ENCODE measurements around the gene ABL2.
A peak's percentile ranks its signal among the peaks of the same experiment; 100 is the strongest.
"Not testable (repeated sequence)": the region's sequence is repeated elsewhere in the genome, so short reads cannot be mapped to it uniquely, and the experiment has no call there.

Gene ABL2

DNA sequence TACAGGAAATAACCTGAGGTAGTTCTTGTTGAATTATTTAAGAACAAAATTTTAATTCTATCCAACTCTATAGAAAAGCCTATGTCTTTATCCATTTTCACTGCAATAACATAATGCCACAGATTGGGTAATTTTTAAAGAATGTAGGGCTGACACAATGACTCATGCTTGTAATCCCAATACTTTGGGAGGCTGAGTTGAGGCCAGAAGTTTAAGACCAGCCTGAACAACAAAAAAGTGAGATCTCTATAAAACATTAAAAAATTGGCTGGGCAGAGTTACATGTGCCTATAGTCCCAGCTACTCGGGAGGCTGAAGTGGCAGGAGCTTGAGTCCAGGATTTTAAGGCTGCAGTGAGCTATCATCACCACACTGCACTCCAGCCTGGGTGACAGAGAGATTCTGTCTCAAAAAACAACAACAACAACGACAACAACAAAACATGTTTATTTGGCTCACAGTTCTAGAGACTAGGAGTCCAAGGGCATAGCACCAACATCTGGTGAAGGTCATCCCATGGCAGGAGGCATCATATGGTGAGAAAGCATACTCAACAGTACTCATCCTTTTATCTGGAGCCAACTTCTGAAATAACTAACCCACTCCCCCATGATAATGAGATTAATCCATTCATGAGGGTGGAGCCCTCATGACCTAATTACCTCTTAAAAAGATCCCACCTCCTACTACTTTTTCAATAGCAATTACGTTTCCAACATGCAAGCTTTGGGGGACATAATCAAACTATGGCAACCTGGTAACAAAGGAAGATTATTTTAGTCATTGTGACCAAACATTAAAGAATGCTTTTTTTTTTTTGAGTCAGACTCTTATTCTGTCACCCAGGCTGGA is 59.6 kb downstream of the ABL2 start:
- peak; percentile 13 for DNase-seq (ENCODE audit: low spot score)

DNA sequence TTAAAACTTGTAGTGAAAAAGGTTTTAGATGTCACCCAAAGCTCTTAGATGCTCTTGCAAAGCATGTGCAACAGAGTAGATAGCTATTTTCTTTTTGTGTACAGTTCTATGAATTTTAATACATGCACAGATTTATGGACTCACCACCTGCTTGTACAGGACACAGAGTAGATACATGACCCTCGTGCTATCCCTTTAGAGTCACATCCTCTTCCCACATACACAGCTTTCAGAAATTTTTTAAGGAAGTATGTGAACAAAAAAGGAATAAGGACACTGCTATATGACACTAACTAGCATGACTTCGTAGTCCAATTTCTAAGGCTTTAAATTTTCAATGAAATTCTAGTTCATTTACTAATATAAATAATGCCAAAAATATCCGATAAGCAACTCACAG is 60.9 kb downstream of the ABL2 start:
- no peak for DNase-seq (ENCODE audit: low spot score)

DNA sequence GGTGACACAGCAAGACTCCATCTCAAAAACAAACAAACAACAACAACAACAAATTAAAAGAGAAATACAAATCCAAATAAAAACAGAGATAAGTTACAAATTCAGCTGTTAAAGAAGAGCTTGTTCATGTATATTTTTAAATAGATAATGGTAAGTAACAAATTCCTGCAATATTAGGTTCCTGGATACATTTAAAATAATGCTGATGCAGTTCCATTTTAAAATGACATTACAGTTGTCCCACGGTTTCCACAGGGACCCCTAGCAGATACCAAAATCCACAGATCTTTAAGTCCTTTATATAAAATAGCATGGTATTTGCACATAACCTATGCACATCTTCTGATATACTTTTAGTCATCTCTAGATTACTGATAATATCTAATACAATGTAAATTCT is 61.5 kb downstream of the ABL2 start:
- no peak for DNase-seq (ENCODE audit: low spot score)

DNA sequence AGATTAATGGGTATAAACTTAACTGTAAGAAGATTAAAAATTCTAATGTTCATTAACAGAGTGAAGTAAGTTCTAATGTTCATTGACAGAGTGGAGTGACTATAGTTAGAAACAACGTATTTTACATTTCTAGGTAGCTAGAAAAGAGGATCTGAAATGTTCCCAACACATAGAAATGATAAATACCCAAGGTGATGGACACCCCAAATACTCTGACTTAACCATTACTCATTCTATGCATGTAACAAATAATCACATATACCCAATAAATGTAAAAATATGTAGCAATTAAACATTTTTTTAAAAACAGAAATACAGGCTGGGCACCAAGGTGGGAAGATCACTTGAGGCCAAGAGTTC is 62.1 kb downstream of the ABL2 start:
- DNase-seq (ENCODE audit: low spot score): no peak

DNA sequence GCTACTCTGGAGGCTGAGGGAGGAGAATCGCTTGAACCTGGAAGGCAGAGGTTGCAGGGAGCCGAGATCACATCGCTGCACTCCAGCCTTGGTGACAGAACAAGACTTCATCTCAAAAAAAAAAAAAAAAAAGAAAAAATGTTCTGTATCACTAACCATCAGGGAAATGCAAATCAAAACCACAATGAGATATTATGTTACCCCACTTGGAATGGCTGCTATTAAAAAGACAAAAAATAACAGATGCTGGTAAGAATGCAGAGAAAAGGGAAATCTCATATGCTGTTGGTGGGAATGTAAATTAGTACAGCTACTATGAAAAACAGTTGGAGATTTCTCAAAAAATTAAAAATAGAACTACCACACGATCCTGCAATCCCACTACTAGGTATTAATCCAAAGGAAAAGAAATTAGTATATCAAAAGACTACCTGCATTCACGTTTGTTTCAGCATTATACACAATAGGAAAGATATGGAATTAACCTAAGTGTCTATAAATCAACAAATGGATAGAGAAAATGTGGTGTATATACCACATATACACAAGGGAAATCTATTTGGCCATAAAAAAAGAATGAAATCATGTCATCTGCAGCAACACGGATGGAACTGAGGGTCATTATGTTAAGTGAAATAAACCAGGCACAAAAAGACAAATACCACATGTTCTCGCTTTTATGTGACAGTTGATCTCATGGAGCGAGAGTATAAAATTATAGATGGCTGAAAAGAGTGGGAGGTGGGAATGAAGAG is 62.6 kb downstream of the ABL2 start:
- DNase-seq (ENCODE audit: low spot score): no peak

DNA sequence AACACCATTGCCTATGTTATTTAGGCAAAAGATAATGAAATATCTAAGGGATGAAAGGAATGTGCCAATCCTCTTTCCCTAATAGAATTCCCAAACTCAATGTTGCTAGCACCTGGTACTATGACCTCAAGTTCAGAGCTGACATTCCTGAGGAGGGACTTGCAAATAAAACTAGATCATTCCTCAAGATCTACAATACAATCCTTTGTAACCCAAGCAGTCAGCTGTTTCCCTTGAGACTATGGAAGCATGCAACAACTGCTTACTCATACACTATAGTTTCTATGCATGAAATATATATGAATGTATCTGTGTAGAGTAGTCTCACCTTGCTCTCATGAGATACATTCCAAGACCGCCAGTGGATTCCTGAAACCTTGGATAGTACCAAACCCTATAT is 65.0 kb downstream of the ABL2 start:
- no peak for DNase-seq (ENCODE audit: low spot score)

DNA sequence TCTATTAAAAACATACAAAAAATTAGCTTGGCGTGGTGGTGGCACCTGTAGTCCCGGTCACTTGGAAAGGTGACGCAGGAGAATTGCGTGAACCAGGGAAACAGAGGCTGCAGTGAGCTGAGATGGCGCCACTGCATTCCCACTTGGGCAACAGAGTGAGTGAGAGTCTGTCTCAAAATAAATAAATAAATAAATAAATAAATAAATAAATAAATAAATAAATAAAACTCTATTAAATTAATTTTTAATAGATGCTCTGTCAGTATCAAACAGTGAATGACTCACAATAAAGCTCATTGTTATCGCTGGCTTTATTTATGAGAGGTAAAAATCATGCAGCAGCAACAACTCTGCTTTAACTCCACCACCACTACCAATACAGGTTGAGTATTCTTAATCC is 72.8 kb downstream of the ABL2 start:
- no peak for DNase-seq (ENCODE audit: low spot score)

DNA sequence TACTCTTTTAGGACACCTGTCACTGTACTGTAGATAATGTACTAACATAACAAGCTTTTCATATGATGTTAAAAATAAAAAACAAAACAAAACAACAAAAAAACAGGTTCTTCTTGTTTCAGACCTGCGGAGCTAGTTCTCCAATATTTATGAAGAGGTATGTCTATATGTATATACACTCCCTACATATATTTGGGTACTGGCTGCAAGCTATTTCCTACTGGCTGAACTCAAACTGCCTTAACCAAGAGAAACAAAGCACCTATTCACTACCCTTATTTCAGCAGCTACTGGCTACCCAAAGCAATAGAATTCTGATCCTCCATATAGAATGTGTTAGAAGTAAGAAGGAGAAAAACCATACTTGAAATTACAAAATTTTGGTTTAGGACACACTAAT is 73.5 kb downstream of the ABL2 start:
- DNase-seq (ENCODE audit: low spot score): no peak

DNA sequence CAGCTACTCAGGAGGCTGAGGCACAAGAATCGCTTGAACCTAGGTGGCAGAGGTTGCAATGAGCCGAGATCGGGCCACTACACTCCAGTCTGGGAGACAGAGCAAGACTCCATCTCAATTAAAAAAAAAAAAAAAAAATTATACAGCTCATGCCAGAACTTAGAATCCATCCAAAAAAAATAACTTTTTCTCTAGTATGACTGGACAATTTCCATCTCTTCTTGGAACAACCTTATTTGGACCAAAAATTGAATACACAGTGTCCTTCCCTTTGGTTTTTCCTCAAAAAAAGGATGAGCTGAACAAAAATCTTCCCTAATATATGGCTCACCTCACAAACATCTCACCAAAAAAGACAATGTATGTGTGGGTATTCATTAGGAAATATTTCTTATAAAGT is 73.9 kb downstream of the ABL2 start:
- DNase-seq (ENCODE audit: low spot score): no peak

DNA sequence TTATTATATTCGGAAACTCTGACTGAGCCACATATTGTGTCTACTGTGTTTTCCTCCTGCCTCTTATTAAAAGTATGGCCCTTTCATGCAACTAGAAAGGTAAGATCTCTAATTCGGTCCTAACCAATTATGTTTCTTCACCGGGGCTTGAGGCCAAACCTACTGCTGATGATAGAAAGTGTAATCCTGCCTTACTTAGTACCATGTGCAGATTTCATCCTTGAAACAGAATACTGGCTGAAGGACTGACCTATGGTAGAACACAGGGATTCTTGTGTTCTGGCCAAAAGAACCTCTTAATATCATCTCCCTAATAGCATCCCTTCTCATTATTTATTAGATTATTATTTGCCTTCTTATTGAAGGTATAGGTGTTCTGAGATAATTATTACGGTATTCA is 75.0 kb downstream of the ABL2 start:
- no peak for DNase-seq (ENCODE audit: low spot score)

DNA sequence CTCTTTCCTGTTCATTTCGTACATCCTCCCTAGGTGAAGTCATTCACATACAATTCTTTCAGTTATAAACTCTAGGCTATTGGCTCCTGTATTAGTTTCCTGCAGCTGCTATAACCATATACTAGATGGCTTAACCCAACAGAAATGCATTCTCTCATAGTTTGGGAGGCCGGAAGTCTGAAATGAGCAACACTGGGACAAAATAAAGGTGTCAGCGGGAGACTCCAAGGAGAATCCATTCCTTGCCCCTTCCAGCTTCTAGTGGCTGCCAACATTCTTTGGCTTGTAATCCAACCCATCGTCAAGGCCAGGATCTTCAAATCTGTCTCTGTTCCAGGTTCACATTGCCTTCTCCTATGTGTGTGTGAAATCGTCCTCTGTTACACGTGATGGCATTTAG is 76.3 kb downstream of the ABL2 start:
- no peak for DNase-seq (ENCODE audit: low spot score)

DNA sequence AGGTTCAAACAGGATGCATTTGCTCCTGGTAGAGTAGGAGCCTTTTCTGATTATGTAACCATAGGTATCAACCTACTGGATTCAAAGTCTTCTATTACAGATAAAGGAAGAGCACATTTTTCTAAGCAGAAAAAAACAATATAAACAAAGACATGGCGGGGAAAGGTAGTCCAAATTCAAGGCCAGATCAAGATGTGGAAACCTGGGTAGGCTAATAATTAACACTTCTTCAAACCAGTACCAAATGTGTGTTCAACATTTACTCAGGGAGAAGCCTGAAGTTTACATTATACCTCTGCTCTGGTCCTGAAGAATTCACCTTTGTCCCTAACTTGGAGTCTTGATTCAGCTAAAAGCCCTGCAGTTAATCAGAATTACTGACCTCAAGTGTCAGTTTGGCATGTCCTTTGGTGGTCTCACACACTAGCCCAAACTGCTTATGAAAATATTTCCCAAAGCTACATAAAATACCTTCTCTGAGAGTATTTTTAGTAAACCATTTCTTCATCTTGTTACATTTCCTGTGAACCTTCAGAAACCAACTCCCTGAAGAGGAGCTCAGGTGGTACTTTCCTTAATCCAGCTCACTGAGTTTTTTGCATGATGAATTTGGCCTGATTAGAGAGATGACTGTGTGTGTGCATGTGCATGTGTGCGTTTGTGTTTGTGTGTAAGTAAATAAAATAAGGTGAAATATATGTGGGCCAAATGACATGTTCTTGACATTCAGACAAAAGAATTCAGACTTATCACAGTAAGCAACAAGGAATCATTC is 77.4 kb downstream of the ABL2 start:
- no peak for DNase-seq (ENCODE audit: low spot score)

DNA sequence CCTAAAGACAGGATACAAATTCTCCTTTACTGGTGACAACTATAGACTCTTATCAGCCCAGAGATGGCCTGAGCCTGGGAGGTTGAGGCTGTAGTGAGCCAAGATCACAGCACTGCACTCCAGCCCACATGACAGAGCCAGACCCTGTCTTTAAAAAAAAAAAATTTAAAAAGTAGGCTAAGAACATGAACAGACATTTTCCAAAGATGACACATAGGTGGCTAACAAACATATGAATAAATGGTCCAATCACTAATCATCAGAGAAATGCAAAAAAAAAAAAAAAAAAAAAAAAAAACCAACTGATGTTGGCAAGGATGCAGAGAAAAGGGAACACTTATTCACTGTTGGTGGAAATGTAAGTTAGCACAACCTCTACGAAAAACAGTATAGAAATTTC is 82.6 kb downstream of the ABL2 start:
- no peak for DNase-seq (ENCODE audit: low spot score)

DNA sequence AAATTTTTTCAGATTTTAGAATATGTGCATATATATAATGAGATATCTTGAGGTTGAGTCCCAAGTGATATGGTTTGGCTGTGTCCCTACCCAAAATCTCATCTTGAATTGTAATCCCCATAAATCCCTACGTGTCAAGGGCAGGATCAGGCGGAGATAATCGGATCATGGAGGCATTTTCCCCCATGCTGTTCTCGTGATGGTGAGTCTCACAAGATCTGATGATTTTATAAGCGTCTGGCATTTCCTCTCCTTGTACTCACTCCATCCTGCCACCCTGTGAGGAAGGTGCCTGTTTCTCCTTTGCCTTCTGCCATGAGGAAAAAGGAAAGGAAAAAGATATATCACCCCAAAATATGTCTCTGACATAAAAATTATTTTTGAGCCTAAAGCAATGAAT is 83.0 kb downstream of the ABL2 start:
- DNase-seq (ENCODE audit: low spot score): no peak

DNA sequence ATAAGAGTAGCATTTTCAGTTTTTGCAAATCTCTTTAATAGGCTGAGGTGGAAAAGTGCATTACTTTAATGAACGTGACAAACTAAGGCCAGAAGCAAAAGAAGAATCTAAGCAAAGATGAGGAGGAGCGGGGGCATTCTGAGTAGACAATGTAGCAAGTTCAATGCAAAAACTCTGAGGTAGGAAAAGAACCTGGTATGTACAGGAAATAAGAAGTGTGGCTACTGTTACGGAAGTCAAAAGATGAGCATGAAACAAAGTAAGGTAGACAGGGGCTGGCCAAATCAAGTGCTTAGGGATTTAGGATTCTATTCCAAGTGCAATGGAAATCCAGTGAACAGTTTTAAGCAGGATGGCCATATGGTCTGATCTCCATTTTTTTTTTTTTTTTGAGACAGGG is 84.0 kb downstream of the ABL2 start:
- DNase-seq (ENCODE audit: low spot score): no peak

DNA sequence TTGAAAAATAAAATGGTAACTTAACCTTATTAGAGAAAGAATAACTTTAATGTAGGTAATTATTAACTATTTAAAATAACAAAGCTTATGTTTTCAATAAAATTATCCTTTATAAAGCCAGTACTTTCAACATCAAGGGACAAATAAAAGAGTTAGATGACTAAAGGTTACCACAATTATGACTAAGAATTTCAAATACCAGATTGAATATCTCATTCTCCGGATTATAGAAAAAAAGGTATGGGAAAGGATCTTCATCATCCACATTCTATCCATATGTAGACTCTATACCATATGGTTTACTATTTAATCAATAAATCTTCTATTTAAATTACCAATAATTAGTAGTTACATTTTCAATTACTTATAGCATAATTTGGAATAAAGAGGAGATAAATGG is 84.9 kb downstream of the ABL2 start:
- peak; percentile 8 for DNase-seq (ENCODE audit: low spot score)

DNA sequence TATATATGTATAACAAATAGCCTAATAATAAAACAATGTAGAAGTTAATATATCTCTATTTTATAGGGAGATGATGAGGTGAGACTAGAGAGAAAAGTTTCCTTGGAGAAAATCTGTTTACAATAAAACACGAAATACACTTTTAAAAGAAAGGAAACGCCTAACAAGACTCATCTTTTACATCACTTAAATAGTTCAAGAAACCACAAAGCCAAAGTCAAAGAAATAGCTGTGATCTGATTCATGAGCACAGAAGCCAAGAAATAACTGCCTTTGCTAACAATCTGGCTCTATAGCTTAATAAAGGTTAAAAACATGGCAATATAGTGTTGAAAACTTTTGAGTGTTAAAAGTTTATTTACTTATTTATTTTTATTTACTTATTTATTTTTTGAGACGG is 86.2 kb downstream of the ABL2 start:
- peak; percentile 48 for DNase-seq (ENCODE audit: low spot score)

DNA sequence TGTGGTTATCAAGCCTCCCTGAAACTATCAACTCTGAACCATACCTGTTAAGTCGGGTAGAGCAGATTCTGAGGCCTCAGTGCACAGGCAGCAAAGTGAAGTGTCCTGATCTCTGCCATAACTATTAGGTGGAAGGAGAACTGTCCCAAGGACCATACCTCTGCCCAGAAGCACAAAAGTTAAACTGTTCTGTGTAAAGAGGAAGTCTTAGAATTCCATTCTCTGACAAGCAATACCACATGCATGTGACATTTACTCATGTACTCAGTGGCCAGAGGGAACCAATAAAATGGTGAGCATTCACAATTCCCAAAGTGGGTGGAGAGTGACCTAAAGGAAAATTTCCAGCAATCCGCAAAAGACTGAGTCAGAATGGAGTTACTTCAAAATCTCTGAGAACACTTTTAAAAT is 86.6 kb downstream of the ABL2 start:
- DNase-seq (ENCODE audit: low spot score): peak; percentile 74

DNA sequence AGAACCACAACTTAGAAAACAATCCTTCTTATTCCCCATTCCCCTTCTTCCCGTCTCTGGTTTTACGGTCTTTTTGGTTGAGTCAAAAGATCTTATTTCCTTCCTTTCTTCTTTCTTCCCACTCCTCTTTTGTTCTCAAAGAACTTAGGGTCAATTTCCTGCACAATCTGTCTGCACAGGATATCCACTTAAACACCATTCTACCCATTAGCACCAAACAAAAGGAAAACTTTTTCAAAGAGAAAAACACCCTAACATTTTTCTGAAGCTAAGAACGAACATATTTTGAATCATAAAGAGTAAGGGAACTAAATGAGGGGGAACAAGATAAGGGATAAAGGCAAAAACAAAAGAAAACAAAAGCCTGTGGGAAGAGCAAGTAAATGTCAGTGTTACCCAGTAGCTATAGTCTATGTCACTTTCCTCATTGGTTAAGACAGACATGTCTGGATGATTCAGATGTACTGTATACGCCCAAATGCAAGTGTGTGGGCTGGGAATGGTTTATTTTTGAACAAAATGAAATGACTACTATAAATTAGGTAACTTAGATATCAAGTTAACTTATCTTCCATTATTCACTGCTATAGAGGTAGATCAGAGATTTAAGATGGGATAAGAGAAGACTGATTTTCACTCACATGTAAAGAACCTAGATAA is 87.8 kb downstream of the ABL2 start:
- peak; percentile 58 for DNase-seq (ENCODE audit: low spot score)

DNA sequence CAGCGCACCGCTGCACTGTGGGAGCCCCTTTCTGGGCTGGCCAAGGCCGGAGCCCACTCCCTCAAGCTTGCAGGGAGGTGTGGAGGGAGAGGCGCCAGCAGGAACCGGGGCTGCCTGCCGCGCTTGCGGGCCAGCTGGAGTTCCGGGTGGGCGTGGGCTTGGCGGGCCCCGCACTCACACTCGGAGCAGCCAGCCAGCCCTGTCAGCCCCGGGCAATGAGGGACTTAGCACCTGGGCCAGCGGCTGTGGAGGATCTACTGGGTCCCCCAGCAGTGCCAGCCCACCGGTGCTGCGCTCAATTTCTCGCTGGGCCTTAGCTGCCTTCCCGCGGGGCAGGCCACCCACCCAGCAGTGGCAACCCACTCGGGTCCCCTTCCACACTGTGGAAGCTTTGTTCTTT is 90.7 kb downstream of the ABL2 start:
- not testable (repeated sequence) for DNase-seq (ENCODE audit: low spot score)

DNA sequence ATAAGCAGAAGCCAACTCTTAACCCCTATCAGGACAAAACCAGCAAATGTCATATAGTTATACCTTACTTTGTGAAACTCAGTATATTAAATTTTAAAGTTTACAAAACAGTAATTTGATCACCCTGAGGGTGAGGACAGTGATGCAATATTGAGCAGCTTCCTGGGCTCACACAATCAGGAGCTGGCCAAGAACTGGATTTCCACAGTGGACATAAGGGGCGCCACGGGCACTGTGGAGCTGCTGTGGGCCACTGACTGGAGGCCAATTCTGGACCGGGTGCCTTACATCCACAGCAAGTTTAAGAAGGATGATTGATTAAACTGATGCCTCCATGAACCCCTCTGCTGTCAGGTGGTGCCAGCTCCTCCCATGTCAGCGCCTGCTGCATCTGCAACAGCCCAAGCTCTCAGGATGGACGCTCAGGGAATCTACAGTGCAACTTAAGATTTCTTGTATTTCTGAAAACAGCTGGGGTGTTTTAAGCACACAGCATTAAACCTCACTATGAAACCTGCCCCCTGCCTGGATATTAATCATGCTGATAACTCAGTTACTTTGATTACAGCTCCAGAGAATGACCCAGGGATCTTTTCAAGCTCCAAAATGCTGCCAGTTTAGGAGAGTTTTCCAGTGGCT is 91.7 kb downstream of the ABL2 start:
- peak; percentile 16 for DNase-seq (ENCODE audit: low spot score)

DNA sequence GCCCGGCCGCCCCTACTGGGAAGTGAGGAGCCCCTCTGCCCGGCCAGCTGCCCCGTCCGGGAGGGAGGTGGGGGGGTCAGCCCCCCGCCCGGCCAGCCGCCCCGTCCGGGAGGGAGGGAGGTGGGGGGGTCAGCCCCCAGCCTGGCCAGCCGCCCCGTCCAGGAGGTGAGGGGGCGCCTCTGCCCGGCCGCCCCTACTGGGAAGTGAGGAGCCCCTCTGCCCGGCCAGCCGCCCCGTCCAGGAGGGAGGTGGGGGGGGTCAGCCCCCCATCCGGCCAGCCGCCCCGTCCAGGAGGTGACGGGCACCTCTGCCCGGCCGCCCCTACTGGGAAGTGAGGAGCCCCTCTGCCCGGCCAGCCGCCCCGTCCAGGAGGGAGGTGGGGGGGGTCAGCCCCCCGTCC is 93.8 kb downstream of the ABL2 start:
- DNase-seq (ENCODE audit: low spot score): not testable (repeated sequence)

Measured in AG08396 (cell line).